Adipose tissue (tissue), 3 donors: ENCODE measurements around the gene BEST1. TPM values are rescaled to one million over a fixed set of nuclear protein-coding genes. Genes with fewer than 3 reads are reported as not detected.
A peak's percentile ranks its signal among the peaks of the same experiment; 100 is the strongest.

ENCODE experiments used
- H3K27ac ChIP-seq: one replicate; pipeline ENCODE4 v1.5.1; 2013; ENCODE audit warnings: low read depth, low read length
- WGBS, 3 donors: extraction: QIAGEN DNeasy Blood & Tissue Kit; methylation state at CpG; one replicate each; pipeline ENCODE4 v1.1.7; 2013; 5-methylcytosine and 5-hydroxymethylcytosine counted together
- polyA plus RNA-seq, 3 donors: library from polyadenylated mRNA; stranded (reverse); fragments of 200-250 nt; gene quantifications; one replicate each; pipeline ENCODE4 v1.2.3, GENCODE V29; 2013
- donor health status: healthy with polysubstance abuse.
- donor health status: Bipolar disorder and iron deficiency.
- donor health status: healthy.

The BEST1 gene
- 10 to 100 TPM in 1 of 3 donors, 1 to 10 TPM in 2; 3.0 to 14.8 (median 5.2) TPM for polyA plus RNA-seq

DNA sequence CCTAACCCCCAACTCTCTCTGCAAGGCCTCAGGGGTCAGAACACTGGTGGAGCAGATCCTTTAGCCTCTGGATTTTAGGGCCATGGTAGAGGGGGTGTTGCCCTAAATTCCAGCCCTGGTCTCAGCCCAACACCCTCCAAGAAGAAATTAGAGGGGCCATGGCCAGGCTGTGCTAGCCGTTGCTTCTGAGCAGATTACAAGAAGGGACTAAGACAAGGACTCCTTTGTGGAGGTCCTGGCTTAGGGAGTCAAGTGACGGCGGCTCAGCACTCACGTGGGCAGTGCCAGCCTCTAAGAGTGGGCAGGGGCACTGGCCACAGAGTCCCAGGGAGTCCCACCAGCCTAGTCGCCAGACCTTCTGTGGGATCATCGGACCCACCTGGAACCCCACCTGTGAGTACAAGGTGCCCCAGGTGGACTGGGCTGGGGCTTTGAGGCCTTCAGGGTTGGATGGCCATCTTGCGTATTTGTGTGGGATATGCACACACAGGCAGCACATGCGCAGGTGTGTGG lies at the start of gene BEST1:
TSS of gene BEST1 (plus strand) at position 317 of the 513 bp plus-strand sequence. CDS start 1,456 bp downstream, outside the sequence.
- 89 to 92% (median 91%) methylated on average over 8 of the region's 8 CpGs for WGBS, 3 donors
- H3K27ac ChIP-seq = no peak within 1 kb of the TSS

- H3K27ac ChIP-seq = no peak overlapping the region
- WGBS, 3 donors = 87 to 89% (median 88%) methylated on average over 10 of the region's 10 CpGs
Measured at GRCh38 chr11:61901397-61901796, 48.8 kb upstream of the BEST1 start.

GRCh38 chr11:61902313-61902712 lies 47.8 kb upstream of the BEST1 start:
- no peak overlapping the region for H3K27ac ChIP-seq
- 79 to 90% (median 88%) methylated on average over 11 of the region's 11 CpGs for WGBS, 3 donors

GRCh38 chr11:61903845-61904244 lies 46.3 kb upstream of the BEST1 start:
- WGBS, 3 donors = 87 to 98% (median 97%) methylated on average over 3 of the region's 3 CpGs
- no peak overlapping the region for H3K27ac ChIP-seq

DNA sequence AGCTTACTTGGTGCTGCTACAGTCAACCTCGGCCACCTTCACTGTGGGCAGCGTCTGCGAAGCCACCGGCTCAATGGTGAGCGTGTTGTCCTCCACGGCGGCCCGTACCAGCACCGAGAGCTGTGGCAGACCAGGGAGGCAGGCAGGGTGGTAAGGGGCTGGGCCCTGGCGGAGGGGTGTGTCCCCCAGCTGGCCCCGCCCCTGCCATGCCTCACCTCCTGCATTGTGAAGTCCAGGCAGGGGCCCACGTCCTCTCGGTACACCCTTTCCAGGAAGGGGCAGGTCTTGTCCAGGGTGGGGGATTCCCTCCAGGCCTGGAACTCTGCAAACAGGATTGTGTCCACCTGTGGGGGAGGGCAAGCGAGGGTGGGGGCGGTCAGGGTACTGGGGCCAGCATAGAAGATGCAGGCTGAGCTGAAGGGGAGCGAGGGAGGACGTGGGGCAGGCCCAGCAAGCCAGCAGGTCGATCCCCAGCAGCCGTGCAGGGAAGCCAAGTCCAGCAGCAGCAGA lies 45.6 kb upstream of the BEST1 start:
- no peak overlapping the region for H3K27ac ChIP-seq

GRCh38 chr11:61905067-61905696 lies 45.0 kb upstream of the BEST1 start:
- no peak overlapping the region for H3K27ac ChIP-seq
- 92 to 95% (median 93%) methylated on average over 13 of the region's 13 CpGs for WGBS, 3 donors

More for the DNA sequence above, 45.6 kb upstream of the BEST1 start:
- WGBS, 3 donors = 32 to 62% (median 53%) methylated on average over 19 of the region's 19 CpGs

DNA sequence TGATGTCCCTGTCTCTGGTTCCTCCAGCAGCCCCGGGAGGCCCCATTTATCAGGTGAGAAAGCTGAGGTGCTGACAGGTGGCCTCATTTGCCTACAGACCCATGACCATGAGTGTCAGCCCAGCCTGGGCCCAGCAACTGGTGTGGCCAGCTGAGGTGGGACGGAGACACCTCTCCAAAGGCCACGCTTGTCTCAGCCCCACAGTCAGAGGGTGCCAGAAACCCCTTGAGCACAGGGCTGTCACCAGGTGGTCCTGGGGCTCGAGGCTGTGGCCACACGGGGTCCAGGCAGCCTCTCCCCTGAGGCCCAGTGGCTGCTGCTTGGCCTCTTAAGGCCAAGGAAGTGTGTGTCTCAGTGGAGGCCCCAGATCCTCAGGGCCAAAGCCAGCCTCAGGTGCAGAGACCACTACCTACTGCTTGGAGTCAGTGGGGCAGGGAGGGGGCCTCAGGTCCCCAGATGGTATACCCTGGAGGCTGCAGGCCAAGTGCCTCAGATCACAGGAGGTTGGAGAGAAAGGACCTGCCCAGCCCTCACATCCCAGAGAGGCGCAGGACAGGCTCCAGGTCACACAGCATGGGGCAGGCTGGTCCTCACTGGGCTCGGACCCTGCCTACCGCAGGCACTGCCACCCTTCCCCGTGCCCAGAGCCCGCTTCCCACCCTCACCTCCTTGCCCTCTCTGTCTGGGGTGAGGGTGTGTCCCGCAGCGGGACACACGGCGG lies 44.2 kb upstream of the BEST1 start:
- WGBS, 3 donors = 89 to 93% (median 91%) methylated on average over 14 of the region's 14 CpGs
- H3K27ac ChIP-seq = no peak overlapping the region

DNA sequence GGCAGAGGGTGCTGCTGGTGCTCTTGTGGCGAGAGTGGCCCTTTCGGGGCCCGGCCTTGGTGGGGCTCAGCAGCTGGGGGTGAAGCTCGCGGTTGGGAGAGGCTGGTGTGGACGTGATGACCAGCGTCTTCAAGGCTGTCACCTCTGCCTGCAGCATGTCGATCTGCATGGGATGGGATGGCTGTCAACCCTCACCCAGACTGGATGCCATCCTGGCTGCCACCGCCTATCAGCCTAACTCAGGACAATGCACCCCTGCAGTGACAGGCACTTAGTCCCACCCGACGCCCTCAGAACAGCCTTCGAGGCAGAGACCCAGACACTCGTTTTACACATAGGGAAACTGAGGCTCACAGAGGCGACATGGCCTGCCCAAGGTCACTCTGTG lies 43.6 kb upstream of the BEST1 start:
- no peak overlapping the region for H3K27ac ChIP-seq
- 83 to 92% (median 89%) methylated on average over 14 of the region's 14 CpGs for WGBS, 3 donors

- no peak overlapping the region for H3K27ac ChIP-seq
- WGBS, 3 donors = 92 to 96% (median 94%) methylated on average over 17 to 19 of the region's 19 CpGs
Measured at GRCh38 chr11:61907282-61907681, 42.9 kb upstream of the BEST1 start.

DNA sequence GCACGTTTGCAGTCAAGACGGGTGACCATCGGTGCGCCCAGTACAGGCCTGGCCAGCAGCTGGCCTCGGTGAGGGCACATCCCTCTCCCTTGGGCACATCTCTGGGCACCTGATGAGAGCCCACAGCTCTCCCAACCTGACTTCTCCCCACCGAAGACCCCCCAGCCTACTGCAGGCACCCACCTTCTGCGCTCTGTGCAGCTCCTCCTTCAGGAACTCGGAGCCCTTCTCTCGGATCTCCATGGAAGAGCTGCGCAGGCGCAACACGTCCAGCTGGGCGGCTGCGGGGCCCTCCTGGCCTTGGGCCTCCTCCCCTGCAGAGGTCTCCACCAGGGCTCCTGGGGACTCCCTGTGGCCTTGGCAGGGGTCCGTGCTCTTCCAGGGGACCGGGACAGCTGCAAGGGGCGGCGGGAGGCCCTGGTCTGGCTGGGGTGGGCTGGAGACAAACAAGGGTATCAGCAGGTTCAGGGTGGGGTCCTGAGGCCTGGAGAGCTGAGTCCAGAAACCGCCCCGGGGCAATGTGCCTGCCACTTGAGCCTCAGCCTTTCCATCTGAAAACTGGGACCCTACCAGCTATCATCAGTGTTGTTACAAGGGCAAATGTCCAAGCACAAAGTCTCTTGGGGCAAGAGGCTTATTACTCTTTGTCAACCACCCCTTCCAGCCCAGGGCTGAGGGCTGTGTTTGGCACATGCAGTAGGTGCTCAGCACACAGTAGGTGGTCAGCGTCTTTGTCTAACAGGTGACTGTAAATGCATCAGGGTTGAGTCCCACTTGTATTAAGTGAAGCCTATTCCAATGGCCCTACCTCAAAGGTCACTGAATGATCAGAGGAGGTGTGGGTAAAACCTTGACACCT lies 42.1 kb upstream of the BEST1 start:
- H3K27ac ChIP-seq = no peak overlapping the region
- WGBS, 3 donors = 88 to 90% (median 90%) methylated on average over 20 to 21 of the region's 21 CpGs

GRCh38 chr11:61908730-61909316 lies 41.3 kb upstream of the BEST1 start:
- no peak overlapping the region for H3K27ac ChIP-seq
- 47 to 69% (median 51%) methylated on average over 10 of the region's 10 CpGs for WGBS, 3 donors

GRCh38 chr11:61910187-61911127 lies 39.7 kb upstream of the BEST1 start:
- 63 to 86% (median 73%) methylated on average over 13 of the region's 13 CpGs for WGBS, 3 donors

GRCh38 chr11:61911128-61911700 lies 38.9 kb upstream of the BEST1 start:
- H3K27ac ChIP-seq = peak overlapping the region; percentile 20
- WGBS, 3 donors = 64 to 82% (median 74%) methylated on average over 7 of the region's 7 CpGs

More at GRCh38 chr11:61910187-61911127, 39.7 kb upstream of the BEST1 start:
- H3K27ac ChIP-seq = no peak overlapping the region

DNA sequence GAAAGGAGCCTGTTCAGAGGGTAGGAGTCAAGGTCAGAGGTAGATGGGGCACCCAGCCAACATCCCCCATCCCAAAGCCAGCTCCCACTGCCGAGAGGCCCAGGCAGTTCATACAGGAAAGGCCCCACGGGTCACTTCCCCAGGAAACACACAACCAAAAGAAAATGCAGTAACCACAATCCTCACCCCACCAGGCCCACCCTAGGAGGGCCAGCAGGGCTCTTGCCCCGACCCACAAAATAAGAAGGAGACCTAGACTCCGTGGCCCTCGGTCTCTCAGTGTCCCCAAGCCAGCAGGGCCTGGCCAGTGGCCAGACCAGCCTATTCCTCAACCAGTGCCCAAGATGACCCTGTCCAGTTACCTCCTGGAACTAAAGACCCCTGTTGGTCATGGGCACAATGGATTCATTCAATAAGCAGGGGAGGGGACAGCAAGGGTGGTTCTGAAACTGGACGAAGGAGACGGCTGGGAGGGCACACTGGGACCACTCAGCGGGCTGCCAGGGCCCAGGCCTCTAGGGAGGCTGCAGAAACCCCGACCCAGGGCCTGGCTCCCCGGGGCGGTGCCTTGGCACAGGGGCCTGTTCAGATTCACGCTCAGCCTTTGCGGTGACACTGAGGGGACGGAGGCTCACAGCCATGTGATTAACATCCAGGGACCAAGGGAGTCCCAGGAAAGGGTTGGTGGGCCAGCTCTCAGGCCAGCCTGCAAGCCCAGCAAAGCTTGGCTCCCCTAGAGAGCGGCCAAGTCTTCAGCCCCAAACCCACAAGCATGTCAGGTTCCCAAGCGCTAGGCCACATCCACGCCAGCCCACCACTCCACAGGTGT lies 38.2 kb upstream of the BEST1 start:
- 58 to 81% (median 59%) methylated on average over 17 of the region's 17 CpGs for WGBS, 3 donors
- H3K27ac ChIP-seq = no peak overlapping the region

GRCh38 chr11:61912530-61912898 lies 37.6 kb upstream of the BEST1 start:
- 61 to 84% (median 64%) methylated on average over 6 of the region's 6 CpGs for WGBS, 3 donors
- H3K27ac ChIP-seq = no peak overlapping the region
